Left lung (tissue), 10 donors: ENCODE data around the gene STAC. TPM values are rescaled to one million over a fixed set of nuclear protein-coding genes. Genes with fewer than 3 reads are reported as not detected.

Experiments used
- ATAC-seq: fragments of 200-7000 bp; cut with Tn5 transposase; one replicate; pipeline ENCODE4 v1.9.1; 2020; ENCODE audit warnings: moderate library complexity
- DNase-seq, 4 donors: peaks; one replicate each; pipeline ENCODE4 v3.0.0-alpha.2; 2013 to 2020
- H3K27ac ChIP-seq, 2 donors: fragments of 200-600 bp; sonication (generic) in 1 of 2; one replicate each; pipeline versions ENCODE4 v1.5.0 to v1.8.0; 2020 to 2021
- H3K27me3 ChIP-seq, 2 donors: fragments of 200-600 bp; sonication (generic) in 1 of 2; one replicate each; pipeline versions ENCODE4 v1.5.0 to v1.8.0; 2020 to 2021
- H3K36me3 ChIP-seq, 2 donors: fragments of 200-600 bp; sonication (generic) in 1 of 2; one replicate each; pipeline versions ENCODE4 v1.5.0 to v1.8.0; 2020 to 2021
- H3K4me1 ChIP-seq, 2 donors: fragments of 200-600 bp; one replicate each; pipeline ENCODE4 v1.8.0; 2021
- H3K4me3 ChIP-seq, 2 donors: fragments of 200-600 bp; sonication (generic) in 1 of 2; one replicate each; pipeline versions ENCODE4 v1.5.0 to v1.8.0; 2020 to 2021; ENCODE audit warnings: mild to moderate bottlenecking in 1 of 2
- H3K9me3 ChIP-seq, 2 donors: fragments of 200-600 bp; sonication (generic) in 1 of 2; one replicate each; pipeline versions ENCODE4 v1.5.0 to v1.8.0; 2020 to 2021
- CTCF ChIP-seq, 2 donors: fragments of 200-600 bp; sonication (generic) in 1 of 2; IDR thresholded peaks; one replicate each; pipeline versions ENCODE4 v1.5.0 to v1.8.0; 2021; ENCODE audit warnings: antibody characterized with exemption in 2 of 2
- intact Hi-C, 2 donors: fragments of 100-400 bp; cut with DNase I; formaldehyde crosslinking; loops; one replicate each; pipeline versions ENCODE4 v1.11.2 to v1.14.2; 2022
- polyA plus RNA-seq, 6 donors: library from polyadenylated mRNA; unstranded; fragments of 120-200 nt; gene quantifications; one replicate each; pipeline ENCODE4 v1.2.1, GENCODE V29; 2013; ENCODE audit not compliant: insufficient read length in 6 of 6
- total RNA-seq, 2 donors: library from RNA; stranded (reverse); fragmentation: NEBNext Ultra II Directional; extraction: Animal tissue kit (Norgen Biotek cat#: 25700); gene quantifications; one replicate each; pipeline ENCODE4 v1.2.1, GENCODE V29; 2021
- donor health status: DM: no; HTN: yes; CAD: no.
- donor health status: DM: no; HTN: no; CAD: no.

STAC gene
- total and polyA plus RNA-seq, 8 donors: 0.53 to 16.7 (median 1.2) TPM

- no peaks in the 10 kb centered on the region for H3K36me3 ChIP-seq
- no peaks in the 10 kb centered on the region for H3K4me1 ChIP-seq
- H3K9me3 ChIP-seq: peaks cover 0 to 12% of the 10 kb centered on the region in 2 donors
- intact Hi-C loops: no loop called here
- no peak overlapping the region for H3K27ac ChIP-seq
- H3K4me3 ChIP-seq: no peak overlapping the region
- DNase-seq (no peak), ATAC-seq (no peak)
- no peak for TF ChIP-seq CTCF (IDR thresholded peaks at IDR 0.05)
- no peaks in the 10 kb centered on the region for H3K27me3 ChIP-seq
These were observed 168.4 kb downstream of the STAC start for GRCh38 chr3:36548712-36549111.

- Histone ChIP-seq H3K9me3 (no peaks in the 10 kb centered on the region), H3K27ac (no peak overlapping the region), H3K36me3 (no peaks in the 10 kb centered on the region), H3K27me3 (no peaks in the 10 kb centered on the region), H3K4me3 (no peak overlapping the region), H3K4me1 (no peaks in the 10 kb centered on the region)
- no peak for TF ChIP-seq CTCF (IDR thresholded peaks at IDR 0.05)
- intact Hi-C loops: no loop called here
- ATAC-seq (no peak), DNase-seq (no peak)
These were observed 176.9 kb downstream of the STAC start for GRCh38 chr3:36557021-36557707.

- intact Hi-C loops: no loop called here
- Histone ChIP-seq H3K27ac (no peak overlapping the region), H3K4me1 (no peaks in the 10 kb centered on the region), H3K9me3 (no peaks in the 10 kb centered on the region), H3K4me3 (no peak overlapping the region), H3K36me3 (no peaks in the 10 kb centered on the region), H3K27me3 (no peaks in the 10 kb centered on the region)
- no peak for TF ChIP-seq CTCF (IDR thresholded peaks at IDR 0.05)
- ATAC-seq (no peak), DNase-seq (no peak)
These were observed 177.6 kb downstream of the STAC start for GRCh38 chr3:36557708-36558421.

GRCh38 chr3:36558961-36559360 is 178.7 kb downstream of the STAC start:
- Histone ChIP-seq H3K4me1 (no peaks in the 10 kb centered on the region), H3K27ac (no peak overlapping the region), H3K9me3 (no peaks in the 10 kb centered on the region), H3K36me3 (no peaks in the 10 kb centered on the region), H3K27me3 (no peaks in the 10 kb centered on the region), H3K4me3 (no peak overlapping the region)
- DNase-seq (no peak), ATAC-seq (no peak)
- no peak for TF ChIP-seq CTCF (IDR thresholded peaks at IDR 0.05)
- intact Hi-C loops: no loop called here

- intact Hi-C loops: no loop called here
- no peak for TF ChIP-seq CTCF (IDR thresholded peaks at IDR 0.05)
These were observed 180.4 kb downstream of the STAC start for GRCh38 chr3:36560685-36561084.

More at GRCh38 chr3:36560685-36561084, 180.4 kb downstream of the STAC start:
- Histone ChIP-seq H3K36me3 (no peaks in the 10 kb centered on the region), H3K4me1 (no peaks in the 10 kb centered on the region), H3K27ac (no peak overlapping the region), H3K4me3 (no peak overlapping the region), H3K27me3 (no peaks in the 10 kb centered on the region), H3K9me3 (peaks cover 0 to 2% of the 10 kb centered on the region in 2 donors)
- ATAC-seq: no peak
- no peak for DNase-seq
